ENCODE measurements around the gene HMGCLL1.

DNA sequence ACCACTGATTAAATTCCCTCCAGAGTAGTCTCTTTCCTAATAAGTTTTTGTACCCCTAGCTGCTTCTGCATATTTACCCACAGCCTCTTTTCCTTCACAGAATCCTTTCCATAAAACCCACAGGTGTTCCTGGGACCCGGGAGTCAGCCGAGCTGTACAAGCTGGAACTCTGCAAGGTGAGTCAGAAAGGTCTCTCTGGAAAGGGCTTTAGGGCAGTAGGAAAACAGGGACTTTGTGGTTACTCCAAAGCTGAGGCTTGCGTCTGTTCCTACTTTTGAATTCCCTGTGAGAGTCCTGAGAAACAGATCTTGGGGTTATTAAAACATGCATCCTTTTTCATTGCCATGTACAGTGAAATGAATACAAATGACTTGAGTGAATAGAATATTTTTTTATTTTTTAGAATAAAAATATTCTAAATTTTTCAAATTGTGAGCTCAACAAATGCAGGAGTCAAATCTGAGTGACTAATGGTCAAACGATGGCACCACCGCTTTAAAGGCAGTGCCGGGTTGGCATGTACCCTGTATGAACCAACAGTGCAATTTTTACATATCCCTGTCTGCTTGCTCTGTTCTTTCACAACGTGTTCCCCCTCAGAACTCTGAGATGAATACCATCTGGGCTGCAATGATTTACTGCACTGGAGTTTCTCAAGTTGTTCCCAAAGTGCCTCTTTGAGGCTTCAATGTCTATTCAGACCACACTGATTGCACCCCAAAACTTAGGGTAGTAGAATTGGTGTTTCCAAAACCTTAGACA lies 173.3 kb downstream of the HMGCLL1 start:
- TF ChIP-seq, protein P1, sequence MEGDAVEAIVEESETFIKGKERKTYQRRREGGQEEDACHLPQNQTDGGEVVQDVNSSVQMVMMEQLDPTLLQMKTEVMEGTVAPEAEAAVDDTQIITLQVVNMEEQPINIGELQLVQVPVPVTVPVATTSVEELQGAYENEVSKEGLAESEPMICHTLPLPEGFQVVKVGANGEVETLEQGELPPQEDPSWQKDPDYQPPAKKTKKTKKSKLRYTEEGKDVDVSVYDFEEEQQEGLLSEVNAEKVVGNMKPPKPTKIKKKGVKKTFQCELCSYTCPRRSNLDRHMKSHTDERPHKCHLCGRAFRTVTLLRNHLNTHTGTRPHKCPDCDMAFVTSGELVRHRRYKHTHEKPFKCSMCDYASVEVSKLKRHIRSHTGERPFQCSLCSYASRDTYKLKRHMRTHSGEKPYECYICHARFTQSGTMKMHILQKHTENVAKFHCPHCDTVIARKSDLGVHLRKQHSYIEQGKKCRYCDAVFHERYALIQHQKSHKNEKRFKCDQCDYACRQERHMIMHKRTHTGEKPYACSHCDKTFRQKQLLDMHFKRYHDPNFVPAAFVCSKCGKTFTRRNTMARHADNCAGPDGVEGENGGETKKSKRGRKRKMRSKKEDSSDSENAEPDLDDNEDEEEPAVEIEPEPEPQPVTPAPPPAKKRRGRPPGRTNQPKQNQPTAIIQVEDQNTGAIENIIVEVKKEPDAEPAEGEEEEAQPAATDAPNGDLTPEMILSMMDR (IDR thresholded peaks at IDR 0.05), result no peak
- TF ChIP-seq POLR2A (IDR thresholded peaks at IDR 0.05) (no peak), POLR2AphosphoS5 (IDR thresholded peaks at IDR 0.05; ENCODE audit: insufficient read depth in 1 of 2, low read depth in 1 of 2) (no peak)

Measured in vagina (tissue), 2 donors.